Breast epithelium (tissue), 3 donors: ENCODE results near the gene KRTAP10-10.

Experiments
- POLR2A ChIP-seq: fragments of 450-650 bp; IDR thresholded peaks from one replicate; pipeline ENCODE4 v1.6.1; 2016; ENCODE audit warnings: antibody characterized with exemption, mild to moderate bottlenecking, moderate library complexity
- TF ChIP-seq, protein P1 (sequence below), 3 donors: fragments of 450-650 bp; IDR thresholded peaks; one replicate each; pipeline ENCODE4 v1.5.1; 2016 to 2017; ENCODE audit warnings: antibody characterized with exemption in 3 of 3, mild to moderate bottlenecking in 3 of 3, moderate library complexity in 3 of 3

DNA sequence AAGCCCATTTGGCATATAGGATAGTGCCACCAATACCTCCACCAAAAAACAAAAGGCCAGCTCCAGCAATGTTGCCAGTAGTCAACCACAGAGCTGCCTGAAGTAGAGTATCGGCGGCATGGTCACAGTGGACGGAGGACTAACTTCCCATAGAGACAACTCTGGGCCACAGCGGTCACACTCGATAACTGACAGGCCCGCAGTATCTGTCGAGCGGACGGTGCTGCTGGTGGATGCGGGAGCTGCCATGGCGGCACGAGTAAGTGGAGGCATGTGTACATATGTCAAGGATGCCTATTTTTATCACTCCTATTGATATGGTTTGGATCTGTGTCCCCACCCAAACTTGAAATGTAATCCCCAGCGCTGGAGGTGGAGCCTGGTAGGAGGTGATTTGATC is 40.7 kb downstream of the KRTAP10-10 start:
- TF ChIP-seq, protein P1, sequence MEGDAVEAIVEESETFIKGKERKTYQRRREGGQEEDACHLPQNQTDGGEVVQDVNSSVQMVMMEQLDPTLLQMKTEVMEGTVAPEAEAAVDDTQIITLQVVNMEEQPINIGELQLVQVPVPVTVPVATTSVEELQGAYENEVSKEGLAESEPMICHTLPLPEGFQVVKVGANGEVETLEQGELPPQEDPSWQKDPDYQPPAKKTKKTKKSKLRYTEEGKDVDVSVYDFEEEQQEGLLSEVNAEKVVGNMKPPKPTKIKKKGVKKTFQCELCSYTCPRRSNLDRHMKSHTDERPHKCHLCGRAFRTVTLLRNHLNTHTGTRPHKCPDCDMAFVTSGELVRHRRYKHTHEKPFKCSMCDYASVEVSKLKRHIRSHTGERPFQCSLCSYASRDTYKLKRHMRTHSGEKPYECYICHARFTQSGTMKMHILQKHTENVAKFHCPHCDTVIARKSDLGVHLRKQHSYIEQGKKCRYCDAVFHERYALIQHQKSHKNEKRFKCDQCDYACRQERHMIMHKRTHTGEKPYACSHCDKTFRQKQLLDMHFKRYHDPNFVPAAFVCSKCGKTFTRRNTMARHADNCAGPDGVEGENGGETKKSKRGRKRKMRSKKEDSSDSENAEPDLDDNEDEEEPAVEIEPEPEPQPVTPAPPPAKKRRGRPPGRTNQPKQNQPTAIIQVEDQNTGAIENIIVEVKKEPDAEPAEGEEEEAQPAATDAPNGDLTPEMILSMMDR (IDR thresholded peaks at IDR 0.05) = no peak
- TF ChIP-seq POLR2A = no peak
